NCI-H2227 (cell line): ENCODE data around the gene FBXO34.

ENCODE experiments used
- DNase-seq: peaks from one replicate; lab custom pipeline; 2025; ENCODE audit not compliant: unreplicated experiment; lab: John Stamatoyannopoulos, UW

FBXO34 gene, protein sequence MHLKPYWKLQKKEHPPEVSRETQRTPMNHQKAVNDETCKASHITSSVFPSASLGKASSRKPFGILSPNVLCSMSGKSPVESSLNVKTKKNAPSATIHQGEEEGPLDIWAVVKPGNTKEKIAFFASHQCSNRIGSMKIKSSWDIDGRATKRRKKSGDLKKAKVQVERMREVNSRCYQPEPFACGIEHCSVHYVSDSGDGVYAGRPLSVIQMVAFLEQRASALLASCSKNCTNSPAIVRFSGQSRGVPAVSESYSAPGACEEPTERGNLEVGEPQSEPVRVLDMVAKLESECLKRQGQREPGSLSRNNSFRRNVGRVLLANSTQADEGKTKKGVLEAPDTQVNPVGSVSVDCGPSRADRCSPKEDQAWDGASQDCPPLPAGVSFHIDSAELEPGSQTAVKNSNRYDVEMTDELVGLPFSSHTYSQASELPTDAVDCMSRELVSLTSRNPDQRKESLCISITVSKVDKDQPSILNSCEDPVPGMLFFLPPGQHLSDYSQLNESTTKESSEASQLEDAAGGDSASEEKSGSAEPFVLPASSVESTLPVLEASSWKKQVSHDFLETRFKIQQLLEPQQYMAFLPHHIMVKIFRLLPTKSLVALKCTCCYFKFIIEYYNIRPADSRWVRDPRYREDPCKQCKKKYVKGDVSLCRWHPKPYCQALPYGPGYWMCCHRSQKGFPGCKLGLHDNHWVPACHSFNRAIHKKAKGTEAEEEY

DNA sequence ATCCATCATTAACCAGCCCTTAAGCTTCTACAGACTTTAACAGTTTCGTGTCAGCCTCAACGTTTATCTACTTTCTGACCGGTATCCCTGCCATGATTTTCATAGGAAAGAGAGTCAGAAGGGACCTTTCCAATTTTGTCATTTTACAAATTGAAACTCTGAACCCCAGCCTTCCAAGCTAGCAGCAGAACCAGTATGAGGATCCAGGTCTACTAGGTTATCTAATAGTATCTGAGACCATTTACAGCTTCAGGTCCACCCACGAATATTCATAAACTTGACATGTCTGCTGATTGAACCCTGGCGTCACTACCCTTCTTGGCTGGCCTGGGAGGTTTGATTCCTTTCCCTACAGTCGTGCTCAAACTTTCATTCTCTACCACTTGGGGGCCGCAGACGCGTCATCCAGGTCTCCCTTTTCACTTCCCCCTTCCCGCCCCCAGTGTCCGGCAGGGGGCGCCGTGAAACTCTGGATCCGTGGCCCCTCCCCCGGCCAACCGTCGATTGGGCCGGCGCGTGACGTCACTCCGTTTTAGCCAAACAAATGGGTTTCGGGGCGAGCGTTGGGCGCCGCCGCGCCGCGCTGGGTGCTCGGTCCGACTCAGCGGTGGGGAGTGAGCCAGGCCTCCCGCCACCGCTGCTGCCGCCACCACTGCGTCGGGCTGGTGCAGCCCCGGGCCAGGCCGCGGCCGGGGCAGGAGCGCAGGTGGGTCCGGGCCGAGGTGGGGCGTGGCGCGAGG is at the start of gene FBXO34:
FBXO34 (plus strand) TSS at position 590 of the 740 bp plus-strand sequence. CDS start 78,970 bp downstream, outside the sequence.
- peak; percentile 98 for DNase-seq

DNA sequence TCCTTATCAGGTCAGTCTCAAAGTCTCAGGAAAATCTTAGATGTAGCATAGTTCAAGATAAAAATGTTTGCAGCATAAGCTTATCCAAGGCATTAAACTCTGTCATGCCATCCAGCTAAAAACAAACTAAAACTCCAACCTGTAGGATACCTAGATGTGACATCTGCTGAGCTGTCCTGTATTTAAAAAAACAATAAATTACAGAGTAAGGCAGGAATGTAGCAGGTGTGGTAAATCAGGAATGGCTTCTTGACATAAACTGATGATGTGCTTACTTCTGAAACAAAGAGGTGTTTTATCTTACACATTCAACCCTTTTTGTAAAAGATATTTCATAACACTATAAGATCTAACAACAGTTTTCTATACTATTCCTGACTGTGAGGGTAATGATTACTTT is 49.3 kb upstream of the FBXO34 start:
- no peak for DNase-seq

DNA sequence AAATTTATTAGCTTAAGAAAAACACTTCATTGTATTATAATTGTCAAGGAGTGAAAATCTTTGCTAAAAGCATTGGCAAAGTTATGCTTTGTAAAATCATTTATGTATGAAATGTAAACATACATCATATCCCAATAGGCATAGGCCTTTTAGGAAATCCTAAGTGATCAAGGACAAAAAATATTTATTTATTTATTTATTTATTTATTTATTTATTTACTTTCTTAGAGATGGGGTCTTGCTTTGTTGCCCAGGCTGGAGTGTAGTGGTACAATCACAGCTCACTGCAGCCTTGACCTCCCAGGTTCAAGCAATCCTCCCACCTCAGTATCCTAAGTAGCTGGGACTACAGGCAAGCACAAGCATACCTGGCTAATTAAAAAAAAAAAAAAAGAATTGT is 47.9 kb upstream of the FBXO34 start:
- no peak for DNase-seq

DNA sequence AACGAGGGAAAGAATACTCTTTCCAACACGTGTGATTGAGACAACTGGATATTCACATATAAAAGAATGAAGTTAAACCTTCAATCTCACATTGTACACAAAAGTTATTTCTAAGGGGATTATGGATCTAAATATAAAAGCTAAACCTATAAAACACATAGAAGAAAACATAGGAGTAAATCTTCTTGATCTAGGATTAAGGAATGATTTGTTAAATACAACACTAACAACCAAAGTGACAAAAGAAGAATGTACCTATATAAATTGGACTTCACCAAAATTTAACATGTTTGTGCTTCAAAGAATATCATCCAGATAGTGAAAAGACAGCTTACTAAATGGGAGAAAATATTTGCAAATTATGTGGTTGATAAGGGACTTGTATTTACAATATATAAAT is 43.0 kb upstream of the FBXO34 start:
- DNase-seq = no peak

DNA sequence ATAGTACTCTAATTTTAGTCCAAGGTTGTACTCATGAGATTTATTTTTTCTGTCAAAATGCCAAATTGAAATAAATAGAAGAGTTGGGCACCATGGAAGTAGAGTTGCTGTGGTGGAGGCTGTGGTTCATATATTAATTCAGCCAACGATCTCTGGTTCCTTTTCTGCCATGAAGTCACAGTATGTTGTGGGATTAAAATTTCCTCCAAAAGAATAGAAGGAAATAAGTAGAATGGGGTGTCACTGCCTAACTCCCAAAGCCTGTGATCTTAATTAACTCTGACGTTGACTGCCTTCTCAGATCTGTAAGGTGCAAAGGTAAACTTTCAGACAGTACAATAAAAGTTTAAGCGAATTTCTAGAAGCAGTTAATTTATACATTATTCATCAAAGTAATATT is 37.6 kb upstream of the FBXO34 start:
- no peak for DNase-seq

DNA sequence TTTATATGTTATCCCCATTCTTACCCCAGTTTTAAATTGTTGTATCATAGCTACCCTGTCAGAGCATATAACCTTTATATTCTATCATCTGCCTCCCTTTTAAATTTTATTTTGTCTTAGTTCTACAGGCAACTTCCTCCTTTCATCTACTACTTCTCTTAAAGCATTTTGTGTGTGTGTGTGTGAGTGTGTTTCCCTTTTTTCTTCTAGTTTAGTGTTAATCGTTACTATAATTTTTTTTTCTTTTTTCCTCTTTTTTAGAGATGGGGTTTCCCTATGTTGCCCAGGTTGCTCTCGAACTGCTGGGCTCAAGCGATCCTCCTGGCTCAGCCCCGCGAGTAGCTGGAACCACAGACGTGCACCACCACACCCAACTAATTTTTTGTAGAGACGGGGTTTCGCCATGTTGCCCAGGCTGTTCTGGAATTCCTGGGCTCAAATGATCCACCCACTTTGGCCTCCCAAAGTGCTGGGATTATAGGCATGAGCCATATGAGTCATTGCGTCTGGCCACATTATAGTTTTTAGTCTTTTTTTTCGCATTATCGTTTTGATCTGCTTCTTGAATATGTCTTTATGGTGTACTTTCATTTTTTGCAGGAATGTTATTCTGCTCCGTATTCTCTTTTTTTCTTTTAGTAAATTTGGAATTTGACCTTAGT is 33.1 kb upstream of the FBXO34 start:
- DNase-seq = no peak

DNA sequence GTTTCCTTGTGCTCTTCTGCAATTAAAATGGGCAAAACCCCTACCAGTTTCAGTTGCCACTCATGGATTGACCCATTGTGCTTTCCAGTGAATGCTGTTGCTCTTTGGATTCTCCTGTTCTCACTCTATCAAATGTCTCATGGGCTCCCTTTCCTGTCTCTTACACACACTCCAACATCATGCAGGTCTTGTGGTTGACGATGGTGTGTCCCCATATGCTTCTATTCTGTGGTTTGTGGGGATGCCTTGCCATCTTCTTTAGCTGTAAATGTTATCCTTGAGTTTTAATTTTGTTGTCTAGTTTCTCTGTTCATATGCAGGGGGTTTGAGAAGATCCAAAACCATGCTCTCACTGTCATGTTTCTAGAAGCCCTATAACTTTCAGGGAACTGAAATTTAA is 31.9 kb upstream of the FBXO34 start:
- DNase-seq = no peak

DNA sequence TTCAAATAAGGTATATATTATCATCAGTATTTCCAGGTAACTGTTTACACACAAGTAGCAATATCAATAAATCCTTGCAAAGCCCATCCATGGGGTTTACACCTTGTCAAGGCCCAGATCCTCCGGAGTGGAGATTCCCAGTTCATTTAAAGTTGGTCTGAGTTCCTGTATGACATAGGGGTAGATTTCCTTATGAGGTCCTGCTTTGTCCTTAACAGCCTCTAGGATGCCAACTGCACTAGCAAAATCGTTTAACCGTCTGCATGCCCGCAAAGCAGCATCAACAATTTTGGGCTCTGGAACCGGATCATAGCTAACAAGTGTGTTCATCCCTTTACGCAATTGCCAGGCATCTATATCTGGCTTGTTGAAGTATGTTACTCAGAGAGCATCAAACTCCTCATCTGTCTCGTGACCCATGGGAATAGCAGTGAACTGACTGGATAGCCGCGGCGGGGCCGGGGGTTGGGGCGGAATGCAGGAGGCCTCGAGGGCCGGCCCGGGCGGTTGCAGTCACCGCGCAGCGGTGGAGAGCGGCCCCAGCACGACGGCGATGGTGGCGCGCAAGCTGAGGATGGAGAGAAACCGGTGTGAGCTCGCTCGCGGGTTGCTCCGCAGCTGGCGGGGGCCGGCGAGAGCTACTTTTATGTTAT is 30.6 kb upstream of the FBXO34 start:
- DNase-seq = no peak

DNA sequence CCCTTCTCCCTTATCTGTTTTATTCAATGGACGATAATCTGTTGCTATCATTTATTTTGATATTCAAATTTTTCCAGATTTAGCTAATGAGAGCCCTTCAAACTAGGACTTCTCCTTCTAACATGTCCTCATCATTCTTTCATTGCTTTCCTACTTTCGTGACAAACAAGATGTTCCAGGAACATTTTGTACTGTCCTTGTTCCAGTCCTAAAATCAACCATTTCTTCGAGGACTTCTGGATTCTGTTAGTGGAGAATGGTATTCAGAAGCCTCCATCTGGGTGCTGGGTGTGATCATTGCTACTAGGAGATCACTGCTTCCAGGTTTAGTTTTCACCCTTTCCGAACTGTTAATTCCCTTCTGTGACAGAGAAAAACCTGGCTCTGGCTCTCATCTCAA is 29.5 kb upstream of the FBXO34 start:
- no peak for DNase-seq

DNA sequence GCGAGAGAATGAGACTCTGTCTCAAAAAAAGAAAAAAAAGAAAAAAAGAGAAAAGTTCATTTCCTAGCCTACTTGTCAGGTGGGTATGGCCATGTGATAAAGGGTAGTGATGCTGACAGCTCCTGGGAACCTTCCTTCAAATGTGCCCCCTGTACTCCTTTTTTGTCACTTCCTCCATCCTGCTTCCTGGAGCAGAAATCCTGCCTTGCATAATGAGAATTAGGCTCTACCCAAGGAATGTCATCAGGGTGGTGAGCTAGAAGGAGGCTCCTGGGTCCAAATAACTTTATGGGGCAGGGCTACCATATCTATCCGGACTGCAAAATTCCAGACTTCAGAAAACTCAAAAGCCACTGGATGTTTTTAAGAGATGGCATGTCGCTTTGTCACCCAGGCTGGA is 27.8 kb upstream of the FBXO34 start:
- DNase-seq = no peak

DNA sequence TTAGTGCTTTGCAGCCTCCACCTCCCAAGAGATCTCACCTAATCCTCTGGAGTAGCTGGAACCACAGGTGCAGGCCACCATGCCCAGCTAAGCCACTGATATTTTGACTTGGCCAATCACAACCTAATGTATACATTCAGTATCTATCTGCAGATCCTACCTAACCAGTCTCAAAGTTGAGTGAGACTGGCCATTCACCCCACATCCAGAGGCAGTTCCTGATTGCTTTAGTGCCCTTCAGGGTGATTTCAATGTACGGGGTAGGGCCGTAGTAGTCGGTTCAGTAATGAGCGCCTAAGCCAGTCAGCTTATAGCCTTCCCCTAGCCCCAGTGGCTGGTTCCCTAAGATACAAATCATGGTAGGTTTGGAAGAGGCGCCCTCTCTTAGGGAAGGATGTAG is 27.4 kb upstream of the FBXO34 start:
- no peak for DNase-seq

DNA sequence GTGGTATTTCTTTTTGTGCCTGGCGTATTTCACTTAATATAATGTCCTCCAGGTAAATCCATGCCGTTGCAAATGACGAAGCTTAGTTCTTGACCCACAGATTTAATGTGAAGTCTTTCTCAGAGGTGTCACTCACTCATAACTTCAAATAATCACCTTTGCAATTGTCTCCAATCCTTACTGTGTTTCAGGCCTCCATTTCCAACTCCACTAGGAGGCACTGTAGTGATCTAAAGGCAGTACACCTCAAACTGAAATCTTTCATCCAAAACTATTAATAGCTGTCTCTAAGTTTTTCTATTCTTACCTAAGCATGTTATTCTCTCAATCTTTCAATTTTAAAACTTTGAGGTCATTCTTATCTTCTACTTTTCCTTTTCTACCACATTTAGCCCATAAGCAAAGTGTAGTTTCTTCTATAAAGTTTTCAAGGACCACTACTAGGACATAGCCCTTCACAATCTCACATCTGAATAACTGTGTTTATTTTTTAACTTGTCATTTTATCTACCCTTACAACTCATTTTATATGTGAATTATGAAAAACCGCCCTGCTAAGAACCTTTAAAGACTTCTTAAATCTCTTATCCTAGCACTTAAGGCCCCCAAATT is 25.5 kb upstream of the FBXO34 start:
- DNase-seq = no peak

DNA sequence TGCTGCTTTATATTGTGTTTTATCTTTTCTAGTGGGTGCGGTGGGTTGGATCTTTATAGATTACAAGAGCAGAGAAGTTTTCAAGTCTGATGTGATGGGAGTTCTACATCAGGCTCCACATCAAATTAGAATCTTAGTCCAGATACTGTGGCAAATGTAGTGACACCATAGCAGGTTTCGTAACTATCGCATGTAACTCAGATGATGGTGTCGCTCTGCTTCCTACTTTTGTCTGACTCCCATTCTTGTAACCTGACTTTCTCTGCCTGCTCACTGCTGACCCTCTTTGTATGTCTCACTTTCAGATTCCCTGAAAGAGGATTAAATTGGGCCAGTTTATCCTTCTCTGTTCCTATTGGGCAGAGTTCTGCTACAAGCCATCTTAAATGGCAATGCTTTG is 22.8 kb upstream of the FBXO34 start:
- no peak for DNase-seq

DNA sequence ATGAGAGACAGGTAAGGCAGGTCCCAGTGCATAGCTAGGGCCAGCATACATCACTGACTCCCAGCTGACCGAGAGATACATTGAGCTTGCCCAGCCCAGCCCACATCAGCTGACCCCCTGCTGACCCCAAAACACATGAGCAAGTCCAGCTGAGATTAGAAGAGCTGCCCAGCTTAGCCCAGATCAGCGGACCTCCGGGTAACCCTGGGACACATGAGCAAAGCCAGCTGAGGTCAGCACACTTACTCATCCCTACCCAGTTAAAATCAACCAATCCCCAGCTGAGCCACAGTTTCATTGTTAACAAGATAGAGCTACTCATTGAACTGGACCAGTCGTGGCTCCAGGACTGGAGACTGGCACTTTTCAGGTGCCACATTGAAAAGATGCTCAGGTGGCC is 21.8 kb upstream of the FBXO34 start:
- no peak for DNase-seq

DNA sequence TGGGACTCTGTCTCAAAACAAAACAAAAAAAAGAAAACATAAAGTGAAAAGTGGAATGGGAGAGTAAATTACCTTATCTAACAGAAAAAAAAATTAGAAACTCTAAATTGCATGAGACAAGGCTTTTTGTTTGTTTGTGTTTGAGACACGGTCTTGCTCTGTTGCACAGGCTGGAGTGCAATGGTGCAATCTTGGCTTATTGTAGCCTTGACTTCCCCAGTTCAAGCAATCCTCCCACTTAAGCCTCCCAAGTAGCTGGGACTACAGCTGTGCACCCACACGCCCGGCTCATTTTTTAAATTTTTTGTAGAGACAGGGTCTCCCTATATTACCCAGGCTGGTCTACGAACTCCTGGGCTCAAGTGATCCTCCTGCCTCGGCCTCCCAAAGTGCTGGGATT is 17.9 kb upstream of the FBXO34 start:
- no peak for DNase-seq

DNA sequence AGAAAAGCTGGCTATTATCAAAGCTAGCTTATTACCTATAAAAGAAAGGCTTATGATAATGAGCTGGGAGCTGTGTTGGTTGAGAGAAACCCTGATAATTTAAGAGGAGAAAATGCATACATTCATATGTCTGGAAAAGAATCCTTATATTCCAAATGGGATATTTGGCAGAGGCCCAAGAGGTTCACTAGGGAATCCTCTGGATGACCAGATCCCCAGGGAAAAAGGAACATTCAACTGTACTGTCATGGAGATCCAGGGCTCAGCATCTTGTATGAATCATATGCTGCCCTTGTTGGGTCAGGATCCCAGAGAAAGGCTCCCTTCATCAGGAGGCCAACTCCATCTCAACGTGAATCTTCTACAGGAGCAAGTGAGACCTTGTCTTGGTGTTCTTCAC is 16.6 kb upstream of the FBXO34 start:
- no peak for DNase-seq

DNA sequence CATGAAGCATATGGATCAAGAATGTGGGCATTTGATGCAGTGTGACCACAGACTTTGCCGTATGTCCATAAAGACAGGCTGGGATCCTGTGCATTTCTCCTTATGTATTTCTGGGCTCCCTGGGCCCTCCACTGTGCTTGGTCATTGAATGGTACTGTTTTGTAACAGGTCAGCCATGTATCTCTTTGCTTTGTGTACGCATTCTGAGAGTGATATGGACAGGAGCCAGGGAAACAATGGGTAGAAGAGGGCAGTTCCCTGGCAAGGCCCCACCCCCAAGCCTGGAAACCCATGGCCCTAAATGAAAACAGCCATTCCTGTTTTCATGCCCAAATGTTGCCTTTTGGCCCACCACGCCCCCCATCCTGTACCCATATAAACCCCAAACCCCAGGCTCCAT is 15.2 kb upstream of the FBXO34 start:
- no peak for DNase-seq

DNA sequence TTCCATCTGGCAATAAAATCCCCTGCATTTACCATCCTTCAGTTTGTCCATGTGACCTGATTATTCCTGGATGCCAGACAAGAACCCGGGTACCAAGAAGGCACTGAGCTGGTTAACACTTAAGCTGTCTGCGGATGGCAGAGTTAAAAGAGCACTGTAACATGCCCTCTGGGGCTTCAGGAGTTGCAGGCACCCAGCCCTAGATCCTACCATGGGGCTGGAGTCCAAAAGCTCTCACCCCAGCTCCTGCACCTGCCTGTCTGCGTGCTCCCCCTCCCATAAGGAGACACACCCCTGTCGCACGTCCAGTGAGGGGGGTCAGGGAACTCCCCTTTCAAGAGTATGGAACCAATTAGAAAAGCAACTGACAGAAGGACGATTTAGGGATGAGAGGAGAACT is 14.6 kb upstream of the FBXO34 start:
- no peak for DNase-seq

DNA sequence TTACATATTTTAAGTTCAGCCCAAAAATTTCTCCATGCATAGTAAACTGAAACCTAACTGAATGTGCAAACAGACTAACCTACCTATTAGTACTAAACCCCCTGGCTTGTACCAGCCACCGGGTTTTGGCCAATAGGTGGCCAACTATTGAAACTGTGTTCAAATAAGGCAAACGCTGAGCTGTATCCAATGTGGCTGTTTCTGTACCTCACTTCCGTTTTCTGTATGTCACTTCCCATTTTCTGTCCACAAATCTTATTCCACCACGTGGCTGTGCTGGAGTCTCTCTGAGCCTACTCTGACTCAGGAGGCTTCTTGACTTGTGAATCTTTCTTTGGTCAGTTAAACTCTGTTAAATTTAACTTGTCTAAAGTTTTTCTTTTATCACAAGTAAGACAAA is 6.0 kb upstream of the FBXO34 start:
- DNase-seq = no peak

DNA sequence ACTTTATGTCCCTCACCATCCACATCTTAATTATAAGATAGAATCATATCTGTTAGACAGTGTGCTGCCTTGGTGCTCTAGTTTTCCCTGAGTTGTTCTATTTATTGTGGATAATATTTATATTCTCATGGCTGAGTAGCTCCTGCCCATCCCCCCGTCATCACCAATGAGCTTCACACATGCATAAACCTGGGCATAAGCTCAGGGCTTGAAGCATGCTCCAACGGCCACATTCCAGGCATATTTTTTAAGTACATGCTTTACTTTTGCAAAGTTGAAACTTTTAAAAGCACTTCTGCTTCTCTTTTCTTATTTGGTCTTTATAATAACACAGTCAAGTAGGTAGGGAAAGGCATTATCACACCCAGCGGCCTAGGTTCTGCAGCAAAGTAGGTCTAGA is 3.4 kb upstream of the FBXO34 start:
- DNase-seq = no peak
